ENCODE measurements around the gene ZFYVE9. TPM values are rescaled to one million over a fixed set of nuclear protein-coding genes. Genes with fewer than 3 reads are reported as not detected.

ZFYVE9 gene
- polyA plus RNA-seq, 3 donors: 0.09 TPM; not detected in 2

DNA sequence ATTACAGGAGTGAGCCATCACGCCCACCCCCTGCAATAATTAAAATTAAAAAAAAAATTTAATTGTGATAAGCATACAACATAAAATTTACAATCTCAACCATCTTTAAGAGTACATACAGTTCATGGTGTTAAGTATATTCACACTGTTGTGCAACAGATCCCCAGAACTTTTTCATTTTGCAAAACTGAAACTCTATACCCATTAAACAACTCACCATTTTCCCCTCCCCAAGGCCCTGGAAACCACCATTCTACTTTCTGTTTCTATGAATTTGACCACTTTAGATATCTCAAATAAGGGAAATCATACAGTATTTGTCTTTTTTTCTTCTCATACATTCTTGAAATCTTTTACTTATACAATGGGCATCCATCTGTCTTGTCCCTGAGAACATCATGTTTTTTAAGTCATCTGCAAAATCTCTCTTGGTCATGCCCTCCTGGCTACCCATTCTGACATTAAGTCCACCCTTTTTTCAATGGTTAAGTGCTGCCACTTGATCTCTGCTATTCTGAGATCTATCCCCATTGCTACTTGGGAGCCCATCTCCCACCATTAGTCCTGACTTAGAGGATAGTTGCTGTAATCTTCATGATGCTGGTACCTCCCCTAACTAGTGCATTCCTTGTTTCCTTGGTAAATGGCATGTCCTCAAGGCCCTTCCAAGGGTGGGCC, 39.4 kb upstream of the ZFYVE9 start:
- no peak overlapping the region for H3K9ac ChIP-seq (ENCODE audit: insufficient read depth, low read length, poor library complexity, severe bottlenecking)
- no peak for DNase-seq
- WGBS (ENCODE audit: insufficient coverage): no CpG with 5 or more reads among the region's 1 CpG
- Mint-ChIP-seq H3K9me3 (no peaks in the 10 kb centered on the region), H3K27ac (no peak overlapping the region), H3K36me3 (no peaks in the 10 kb centered on the region), H3K4me3 (no peak overlapping the region), H3K27me3 (ENCODE audit: low read depth in 3 of 3) (peaks cover 1 to 8% (median 2%) of the 10 kb centered on the region in 3 donors), H3K4me1 (peaks cover 9% of the 10 kb centered on the region)
- no peaks in the 10 kb centered on the region for H3K36me3 ChIP-seq (replicated peaks in 1 of 2; ENCODE audit: control insufficient read depth in 1 of 2, insufficient read depth in 2 of 2, low read length in 2 of 2)
- no peaks in the 10 kb centered on the region for H3K79me2 ChIP-seq (ENCODE audit: insufficient read depth, low read length)
- no peaks in the 10 kb centered on the region for H3K4me1 ChIP-seq (ENCODE audit: control insufficient read depth in 1 of 2, insufficient read depth in 2 of 2, low read length in 2 of 2)
- H3K4me3 ChIP-seq (replicated peaks in 1 of 3; ENCODE audit: low read depth in 2 of 3, low read length in 3 of 3): no peak overlapping the region
- H2AFZ ChIP-seq (ENCODE audit: insufficient read depth, low read depth, low read length, poor library complexity, severe bottlenecking): no peak overlapping the region
- H4K20me1 ChIP-seq (ENCODE audit: insufficient read depth, low read length): no peaks in the 10 kb centered on the region
- intact Hi-C loops (cut with micrococcal nuclease): no loop called here
- TF ChIP-seq, protein P1, sequence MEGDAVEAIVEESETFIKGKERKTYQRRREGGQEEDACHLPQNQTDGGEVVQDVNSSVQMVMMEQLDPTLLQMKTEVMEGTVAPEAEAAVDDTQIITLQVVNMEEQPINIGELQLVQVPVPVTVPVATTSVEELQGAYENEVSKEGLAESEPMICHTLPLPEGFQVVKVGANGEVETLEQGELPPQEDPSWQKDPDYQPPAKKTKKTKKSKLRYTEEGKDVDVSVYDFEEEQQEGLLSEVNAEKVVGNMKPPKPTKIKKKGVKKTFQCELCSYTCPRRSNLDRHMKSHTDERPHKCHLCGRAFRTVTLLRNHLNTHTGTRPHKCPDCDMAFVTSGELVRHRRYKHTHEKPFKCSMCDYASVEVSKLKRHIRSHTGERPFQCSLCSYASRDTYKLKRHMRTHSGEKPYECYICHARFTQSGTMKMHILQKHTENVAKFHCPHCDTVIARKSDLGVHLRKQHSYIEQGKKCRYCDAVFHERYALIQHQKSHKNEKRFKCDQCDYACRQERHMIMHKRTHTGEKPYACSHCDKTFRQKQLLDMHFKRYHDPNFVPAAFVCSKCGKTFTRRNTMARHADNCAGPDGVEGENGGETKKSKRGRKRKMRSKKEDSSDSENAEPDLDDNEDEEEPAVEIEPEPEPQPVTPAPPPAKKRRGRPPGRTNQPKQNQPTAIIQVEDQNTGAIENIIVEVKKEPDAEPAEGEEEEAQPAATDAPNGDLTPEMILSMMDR (IDR thresholded peaks at IDR 0.05): no peak
- H3K27ac ChIP-seq (ENCODE audit: low read depth in 1 of 2, low read length in 2 of 2): no peak overlapping the region
- no peak overlapping the region for H3K4me2 ChIP-seq (replicated peaks; ENCODE audit: extremely low read depth, low read length, poor library complexity, severe bottlenecking)
- H3K27me3 ChIP-seq (ENCODE audit: control insufficient read depth in 2 of 2, insufficient read depth in 2 of 2, low read length in 2 of 2): no peaks in the 10 kb centered on the region
- no peaks in the 10 kb centered on the region for H3K9me3 ChIP-seq (replicated peaks in 1 of 2; ENCODE audit: control insufficient read depth in 1 of 2, insufficient read depth in 1 of 2, low read length in 2 of 2)

DNA sequence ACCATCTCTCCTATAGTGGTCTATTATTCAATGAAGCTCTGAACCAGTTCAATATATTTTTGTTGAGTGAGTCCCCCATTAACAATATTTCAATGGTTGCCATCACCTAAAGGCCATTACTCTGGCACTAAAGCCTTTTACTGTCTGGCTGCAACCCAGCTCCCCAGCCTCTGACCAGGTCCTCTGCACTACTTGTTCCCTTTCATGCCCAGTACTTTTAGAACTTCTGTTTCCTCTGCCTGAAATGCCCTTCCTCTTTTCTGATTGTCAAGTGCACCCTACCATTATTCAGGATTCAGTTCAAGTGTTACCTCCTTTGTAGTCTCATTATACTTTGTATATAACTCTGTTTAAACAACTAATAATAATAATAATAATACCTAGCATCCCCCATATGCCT, 30.4 kb upstream of the ZFYVE9 start:
- Mint-ChIP-seq H3K9me3 (no peaks in the 10 kb centered on the region), H3K36me3 (no peaks in the 10 kb centered on the region), H3K4me3 (no peak overlapping the region), H3K4me1 (peaks cover 10% of the 10 kb centered on the region), H3K27me3 (ENCODE audit: low read depth in 3 of 3) (peaks cover 0 to 2% (median 2%) of the 10 kb centered on the region in 3 donors), H3K27ac (peak overlapping the region in 2 of 7 donors; percentile 15 to 41)
- Histone ChIP-seq H4K20me1 (ENCODE audit: insufficient read depth, low read length) (no peaks in the 10 kb centered on the region), H3K4me3 (replicated peaks in 1 of 3; ENCODE audit: low read depth in 2 of 3, low read length in 3 of 3) (no peak overlapping the region), H3K9me3 (replicated peaks in 1 of 2; ENCODE audit: control insufficient read depth in 1 of 2, insufficient read depth in 1 of 2, low read length in 2 of 2) (no peaks in the 10 kb centered on the region), H3K79me2 (ENCODE audit: insufficient read depth, low read length) (no peaks in the 10 kb centered on the region), H3K27me3 (ENCODE audit: control insufficient read depth in 2 of 2, insufficient read depth in 2 of 2, low read length in 2 of 2) (no peaks in the 10 kb centered on the region), H3K36me3 (replicated peaks in 1 of 2; ENCODE audit: control insufficient read depth in 1 of 2, insufficient read depth in 2 of 2, low read length in 2 of 2) (no peaks in the 10 kb centered on the region), H2AFZ (ENCODE audit: insufficient read depth, low read depth, low read length, poor library complexity, severe bottlenecking) (no peak overlapping the region), H3K4me1 (ENCODE audit: control insufficient read depth in 1 of 2, insufficient read depth in 2 of 2, low read length in 2 of 2) (no peaks in the 10 kb centered on the region), H3K4me2 (replicated peaks; ENCODE audit: extremely low read depth, low read length, poor library complexity, severe bottlenecking) (no peak overlapping the region), H3K27ac (ENCODE audit: low read depth in 1 of 2, low read length in 2 of 2) (no peak overlapping the region), H3K9ac (ENCODE audit: insufficient read depth, low read length, poor library complexity, severe bottlenecking) (no peak overlapping the region)
- DNase-seq: peak; percentile 3 to 25 (median 8)
- intact Hi-C loops (cut with micrococcal nuclease): no loop called here
- TF ChIP-seq, protein P1 (IDR thresholded peaks at IDR 0.05): no peak
